HG02885 (cell line): ENCODE measurements around the gene MED16.
"Not testable (repeated sequence)": the region's sequence is repeated elsewhere in the genome, so short reads cannot be mapped to it uniquely, and the experiment has no call there.

Experiments used
- ATAC-seq: cut with Tn5 transposase; IDR thresholded peaks from one replicate; pipeline ENCODE4 v1.9.1; 2021; ENCODE audit warnings: mild to moderate bottlenecking; ENCODE audit not compliant: unreplicated experiment, poor library complexity

The MED16 gene

DNA sequence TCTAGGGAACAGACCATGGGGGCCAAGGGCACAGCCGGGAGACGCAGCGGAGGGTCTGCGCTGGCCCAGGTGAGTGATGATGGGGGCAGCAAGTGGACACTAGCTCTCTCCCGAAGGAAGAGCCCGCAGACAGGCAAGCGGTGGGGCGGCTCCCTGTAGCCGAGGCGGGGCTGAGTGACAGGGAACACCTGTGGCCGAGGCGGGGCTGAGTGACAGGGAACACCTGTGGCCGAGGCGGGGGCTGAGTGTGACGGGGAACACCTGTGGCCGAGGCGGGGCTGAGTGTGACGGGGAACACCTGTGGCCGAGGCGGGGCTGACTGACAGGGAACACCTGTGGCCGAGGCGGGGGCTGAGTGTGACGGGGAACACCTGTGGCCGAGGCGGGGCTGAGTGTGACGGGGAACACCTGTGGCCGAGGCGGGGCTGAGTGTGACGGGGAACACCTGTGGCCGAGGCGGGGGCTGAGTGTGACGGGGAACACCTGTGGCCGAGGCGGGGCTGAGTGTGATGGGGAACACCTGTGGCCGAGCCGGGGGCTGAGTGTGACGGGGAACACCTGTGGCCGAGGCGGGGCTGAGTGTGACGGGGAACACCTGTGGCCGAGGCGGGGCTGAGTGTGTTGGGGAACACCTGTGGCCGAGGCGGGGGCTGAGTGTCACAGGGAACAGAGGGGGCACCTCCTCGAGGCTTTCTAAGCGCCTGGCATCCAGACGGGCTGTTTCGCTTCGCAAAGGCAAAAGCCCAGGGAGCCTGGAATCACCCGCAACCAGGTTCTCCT is 1.4 kb downstream of the MED16 start:
- ATAC-seq = not testable (repeated sequence)

DNA sequence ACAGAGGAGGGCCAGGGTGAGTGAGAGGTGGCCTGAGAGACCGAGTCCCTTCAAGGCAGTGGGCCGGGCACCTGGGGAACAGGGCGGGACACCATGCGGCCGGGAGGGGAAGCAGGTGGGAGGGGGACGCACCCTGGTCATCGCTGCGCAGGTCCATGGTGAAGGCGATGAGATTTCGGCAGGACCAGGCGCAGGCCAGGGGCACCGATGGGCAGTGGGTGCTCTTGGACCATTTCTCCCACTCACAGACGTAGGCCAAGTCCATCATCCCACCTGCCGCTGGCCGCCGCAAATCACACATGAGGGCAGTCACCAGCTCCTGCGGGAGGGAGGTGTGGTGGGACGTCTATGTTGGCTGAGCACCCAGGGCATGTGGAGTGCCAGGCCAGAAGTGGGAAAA is 2.2 kb downstream of the MED16 start:
- no peak for ATAC-seq

DNA sequence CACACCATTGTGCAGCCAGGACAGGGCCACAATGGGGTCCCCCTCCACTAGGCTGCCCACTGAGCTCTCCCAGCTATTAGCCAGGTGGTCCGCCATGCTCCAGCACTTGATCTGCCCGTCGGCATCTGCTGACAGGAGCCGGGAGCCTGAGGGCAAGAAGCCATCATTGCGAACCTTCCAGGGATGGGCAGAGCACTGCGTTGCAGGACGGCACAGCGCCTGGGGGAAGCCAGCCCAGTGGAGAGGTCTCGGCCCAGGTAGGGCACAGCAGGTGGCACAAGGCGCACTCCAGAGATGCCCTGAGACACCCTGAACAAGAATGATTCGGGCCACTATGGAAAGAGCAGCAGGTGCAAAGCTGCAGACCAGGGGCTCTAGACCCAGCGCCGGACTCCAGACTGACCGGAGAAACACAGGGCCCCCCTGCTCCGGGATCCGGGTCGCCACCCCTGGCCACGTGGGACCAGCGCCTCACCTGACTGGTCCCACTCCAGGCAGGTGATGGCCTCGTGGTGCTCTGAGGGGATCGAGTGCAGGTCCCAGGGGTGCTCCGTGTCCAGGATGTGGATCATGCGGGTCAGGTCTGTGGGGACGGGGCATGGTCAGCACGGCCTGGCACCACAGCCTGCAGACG is 3.2 kb downstream of the MED16 start:
- no peak for ATAC-seq

GRCh38 chr19:888581-889385 is 4.2 kb downstream of the MED16 start:
- no peak for ATAC-seq

DNA sequence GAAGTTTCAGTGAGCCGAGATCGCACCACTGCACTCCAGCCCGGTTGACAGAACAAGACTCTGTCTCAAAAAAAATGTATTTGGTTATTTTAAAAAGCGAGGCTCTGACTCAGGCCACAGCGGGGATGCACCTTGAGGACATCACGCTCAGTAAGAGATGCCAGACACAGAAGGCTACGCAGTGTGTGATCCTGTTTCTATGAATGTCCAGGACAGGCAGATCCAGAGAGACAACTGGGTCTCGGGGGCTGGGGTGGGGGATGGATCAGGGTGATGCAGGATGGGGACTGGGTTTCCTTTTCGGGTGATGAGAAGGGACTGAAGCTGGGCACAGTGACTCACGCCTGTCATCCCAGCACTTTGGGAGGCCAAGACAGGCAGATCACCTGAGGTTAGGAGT is 5.4 kb downstream of the MED16 start:
- ATAC-seq = no peak

DNA sequence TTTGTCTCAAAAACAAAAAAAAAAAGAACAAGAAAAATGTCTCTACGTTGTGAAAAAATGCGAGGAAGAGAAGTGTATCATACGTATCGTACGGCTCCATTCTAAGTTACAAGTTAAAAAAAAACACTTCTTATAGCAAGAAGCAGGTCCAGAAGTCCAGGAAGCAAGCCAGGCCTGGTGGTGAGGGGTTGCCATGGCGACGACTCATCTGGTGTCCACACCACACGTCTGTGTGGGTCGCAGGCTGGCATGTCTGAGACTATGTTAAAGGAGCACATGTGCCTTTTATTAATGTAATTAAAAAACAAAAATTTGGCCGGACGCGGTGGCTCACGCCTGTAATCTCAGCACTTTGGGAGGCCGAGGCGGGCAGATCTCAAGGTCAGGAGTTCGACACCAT is 5.9 kb downstream of the MED16 start:
- no peak for ATAC-seq

DNA sequence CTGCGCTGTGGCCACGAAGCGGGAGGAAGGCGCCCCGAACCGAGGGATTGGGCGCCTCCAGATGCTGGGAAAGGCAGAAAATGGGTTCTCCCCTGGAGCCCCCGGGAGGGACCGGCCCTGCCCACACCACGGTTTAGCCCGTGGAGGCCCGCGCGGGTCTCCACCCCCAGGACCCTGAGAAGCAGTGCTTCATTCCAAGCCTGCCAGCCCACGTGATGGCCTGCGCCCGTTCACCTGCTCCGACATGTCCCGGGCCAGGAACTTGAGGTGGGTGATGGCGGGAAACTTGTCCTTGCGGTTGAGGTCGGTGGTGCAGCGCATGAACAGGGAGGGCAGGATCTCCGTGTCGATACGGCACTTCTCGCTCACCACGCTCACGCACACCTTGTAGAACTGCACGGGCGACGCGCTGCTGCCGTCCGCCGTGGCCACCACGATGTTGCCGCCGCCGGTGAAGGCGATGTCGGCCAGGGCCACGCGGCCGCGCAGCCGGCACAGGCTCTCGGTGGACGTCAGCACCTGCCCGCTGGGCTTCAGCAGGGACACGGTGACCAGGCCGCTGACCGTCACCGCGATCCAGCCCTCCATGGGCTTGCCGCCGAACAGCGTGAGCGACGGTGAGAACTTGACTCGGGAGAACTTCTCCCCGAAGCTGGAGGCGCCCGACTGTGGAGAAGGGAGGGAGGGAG is 7.3 kb downstream of the MED16 start:
- ATAC-seq = no peak

DNA sequence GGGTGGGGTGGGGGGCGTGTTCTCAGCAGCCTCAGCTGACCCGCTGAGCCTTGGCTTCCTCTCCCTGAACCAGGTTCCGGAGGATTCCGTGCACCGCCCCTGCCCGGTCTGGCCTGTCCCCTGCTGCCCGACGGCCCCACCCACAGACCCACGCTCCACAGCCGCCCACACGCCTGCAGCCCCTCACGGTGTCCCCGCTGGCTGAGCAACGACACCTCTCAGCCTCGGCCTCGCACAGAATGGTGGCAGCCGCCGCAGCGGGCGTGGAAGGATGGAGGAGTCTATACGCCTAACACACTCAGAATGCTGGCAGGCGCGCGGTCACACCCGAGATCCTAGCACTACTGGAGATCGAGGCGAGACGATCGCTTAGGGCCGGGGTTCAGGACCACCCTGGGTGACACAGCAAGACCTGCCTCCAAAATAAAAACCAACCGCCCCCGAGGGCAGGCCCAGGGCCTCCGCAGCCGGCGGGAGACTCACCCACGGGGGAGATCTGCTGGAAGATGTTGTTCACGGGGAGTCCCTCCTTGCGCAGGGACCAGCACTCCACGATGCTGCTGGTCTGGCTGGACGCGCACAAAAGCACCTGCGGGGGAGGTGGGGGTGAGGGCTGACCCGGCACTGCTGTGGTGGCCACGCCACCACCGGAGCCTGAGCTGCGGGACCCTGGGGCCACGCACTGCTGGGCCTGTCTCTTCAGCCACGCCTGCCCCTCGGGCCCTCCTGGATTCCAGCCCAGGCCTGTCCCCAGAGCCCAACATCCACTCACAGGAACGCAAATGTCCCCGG is 8.4 kb downstream of the MED16 start:
- no peak for ATAC-seq

DNA sequence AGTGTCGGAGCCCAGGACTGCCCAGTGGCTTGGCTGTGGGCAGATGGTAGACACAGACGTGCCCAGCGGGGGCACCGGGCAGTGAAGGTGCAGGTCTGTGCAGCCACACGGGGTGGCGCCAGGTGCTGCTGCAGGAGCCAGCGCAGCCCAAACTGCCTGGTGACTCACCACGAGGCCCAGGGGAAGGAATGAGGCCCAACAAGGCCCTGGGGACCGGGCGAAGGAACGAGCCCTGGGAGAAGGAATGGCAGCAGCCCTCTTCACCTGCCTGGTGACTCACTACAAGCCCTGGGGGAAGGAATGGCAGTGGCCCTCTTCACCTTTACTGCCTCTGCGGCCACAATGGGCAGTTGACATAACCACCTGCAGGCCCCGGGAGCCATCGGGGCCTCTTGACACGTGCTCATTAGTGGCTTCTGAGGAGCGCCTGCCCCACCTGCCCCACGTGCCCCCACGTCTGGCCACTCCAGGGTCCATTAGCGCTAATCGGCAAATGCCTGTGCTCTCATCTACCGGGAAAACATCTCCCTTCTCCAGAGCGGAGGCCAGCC is 9.3 kb downstream of the MED16 start:
- ATAC-seq = no peak

GRCh38 chr19:882871-883497 is 10.0 kb downstream of the MED16 start:
- no peak for ATAC-seq

DNA sequence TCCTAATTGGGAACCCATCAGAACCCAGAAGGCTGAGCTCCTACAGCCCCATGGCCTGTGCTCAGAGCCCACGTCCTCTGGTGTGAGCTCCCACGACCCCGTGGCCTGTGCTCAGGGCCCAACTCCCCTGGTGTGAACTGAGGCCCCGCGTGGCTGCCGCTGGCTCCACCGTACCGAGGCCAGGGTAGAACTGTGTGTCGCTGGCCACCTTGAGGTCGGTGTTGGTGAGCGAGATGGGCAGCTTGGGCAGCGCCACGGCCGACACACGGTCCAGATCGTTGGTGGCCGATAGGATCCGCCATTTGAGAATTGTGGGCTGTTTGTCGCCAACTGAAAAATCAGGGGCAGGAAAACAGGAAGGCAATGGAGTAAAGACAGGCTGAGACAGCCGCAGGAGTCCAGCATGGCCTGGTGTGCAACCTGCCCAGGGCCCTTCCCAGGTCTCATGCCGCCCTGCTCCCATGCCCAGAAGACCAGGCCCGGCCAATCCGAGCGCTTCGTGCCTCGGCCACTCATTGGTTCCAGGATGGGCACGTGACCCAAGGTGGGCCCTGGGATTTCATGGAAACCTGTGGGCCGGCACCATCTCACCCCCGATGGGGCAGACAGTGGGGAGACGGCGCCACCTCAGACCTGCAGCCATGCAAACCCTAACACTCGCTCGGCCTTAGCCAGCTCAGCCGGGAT is 11.5 kb downstream of the MED16 start:
- ATAC-seq = no peak

- ATAC-seq = no peak
Measured at GRCh38 chr19:879711-880438, 13.1 kb downstream of the MED16 start.

DNA sequence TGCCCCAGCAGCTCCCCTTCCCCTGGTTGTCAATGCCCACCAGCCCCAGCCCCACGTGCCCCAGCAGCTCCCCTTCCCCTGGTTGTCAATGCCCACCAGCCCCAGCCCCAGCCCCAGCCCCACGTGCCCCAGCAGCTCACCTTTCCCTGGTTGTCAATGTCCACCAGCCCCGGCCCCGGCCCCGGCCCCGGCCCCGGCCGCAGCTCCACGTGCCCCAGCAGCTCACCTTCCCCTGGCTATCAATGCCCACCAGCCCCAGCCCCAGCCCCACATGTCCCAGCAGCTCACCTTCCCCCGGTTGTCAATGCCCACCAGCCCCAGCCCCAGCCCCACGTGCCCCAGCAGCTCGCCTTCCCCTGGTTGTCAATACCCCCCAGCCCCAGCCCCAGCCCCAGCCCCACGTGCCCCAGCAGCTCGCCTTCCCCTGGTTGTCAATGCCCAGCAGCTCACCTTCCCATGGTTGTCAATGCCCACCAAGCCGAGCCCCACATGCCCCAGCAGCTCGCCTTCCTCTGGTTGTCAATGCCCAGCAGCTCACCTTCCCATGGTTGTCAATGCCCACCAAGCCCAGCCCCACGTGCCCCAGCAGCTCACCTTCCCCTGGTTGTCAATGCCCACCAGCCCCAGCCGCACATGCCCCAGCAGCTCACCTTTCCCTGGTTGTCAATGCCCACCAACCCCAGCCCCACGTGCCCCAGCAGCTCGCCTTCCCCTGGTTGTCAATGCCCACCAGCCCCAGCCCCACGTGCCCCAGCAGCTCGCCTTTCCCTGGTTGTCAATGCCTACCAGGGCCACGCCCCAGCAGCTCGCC is 14.0 kb downstream of the MED16 start:
- ATAC-seq = not testable (repeated sequence)

GRCh38 chr19:877992-878660 is 14.9 kb downstream of the MED16 start:
- ATAC-seq = not testable (repeated sequence)

DNA sequence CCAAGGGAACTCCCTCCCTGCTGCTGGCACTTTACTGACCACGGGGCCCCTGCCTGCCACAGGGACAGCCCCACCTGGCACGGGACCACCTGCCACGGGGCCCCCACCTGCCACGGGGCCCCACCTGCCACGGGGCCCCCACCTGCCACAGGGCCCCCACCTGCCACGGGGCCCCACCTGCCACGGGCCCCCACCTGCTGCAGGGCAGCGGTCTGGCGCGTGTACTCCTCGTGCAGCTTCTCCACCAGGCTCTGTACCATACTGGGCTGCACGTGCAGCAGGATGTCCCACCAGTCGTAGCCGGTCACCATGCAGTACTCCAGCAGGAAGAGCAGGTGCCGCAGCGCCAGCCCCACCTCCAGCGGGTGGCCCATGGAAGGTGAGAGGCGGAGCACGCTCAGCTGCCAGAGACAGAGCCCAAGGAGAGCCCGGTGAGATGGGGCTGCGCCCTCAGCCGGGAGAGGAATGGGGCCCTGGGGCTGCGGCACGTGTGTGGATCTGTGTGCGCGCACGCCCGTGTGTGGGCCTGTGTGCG is 16.1 kb downstream of the MED16 start:
- ATAC-seq = no peak

DNA sequence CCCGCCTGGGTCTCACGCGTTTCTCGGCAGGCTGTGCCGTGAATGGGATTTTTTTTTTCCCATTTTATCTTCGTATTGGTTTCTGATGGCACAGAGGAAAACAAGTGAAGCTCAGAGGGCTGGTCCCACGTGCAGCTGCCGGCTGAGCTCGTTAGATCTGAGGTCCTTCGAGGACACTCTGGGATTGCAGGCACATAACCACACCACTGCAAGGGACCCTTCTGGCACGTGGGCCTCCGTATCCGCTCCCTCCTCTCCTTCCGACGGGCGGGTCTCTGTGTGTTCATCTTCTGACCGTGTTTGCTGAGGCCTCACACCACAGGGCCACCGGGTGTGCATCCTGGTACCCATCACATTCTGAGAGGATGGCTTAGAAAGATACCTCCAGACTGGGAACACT is 16.9 kb downstream of the MED16 start:
- ATAC-seq = no peak
